GM21381 (cell line): ENCODE measurements around the gene KIF27.
"Not testable (repeated sequence)": the region's sequence is repeated elsewhere in the genome, so short reads cannot be mapped to it uniquely, and the experiment has no call there.

Experiments used
- ATAC-seq: cut with Tn5 transposase; IDR thresholded peaks from one replicate; pipeline ENCODE4 v1.9.1; 2021; ENCODE audit warnings: mild to moderate bottlenecking, moderate library complexity; ENCODE audit not compliant: unreplicated experiment

The KIF27 gene

DNA sequence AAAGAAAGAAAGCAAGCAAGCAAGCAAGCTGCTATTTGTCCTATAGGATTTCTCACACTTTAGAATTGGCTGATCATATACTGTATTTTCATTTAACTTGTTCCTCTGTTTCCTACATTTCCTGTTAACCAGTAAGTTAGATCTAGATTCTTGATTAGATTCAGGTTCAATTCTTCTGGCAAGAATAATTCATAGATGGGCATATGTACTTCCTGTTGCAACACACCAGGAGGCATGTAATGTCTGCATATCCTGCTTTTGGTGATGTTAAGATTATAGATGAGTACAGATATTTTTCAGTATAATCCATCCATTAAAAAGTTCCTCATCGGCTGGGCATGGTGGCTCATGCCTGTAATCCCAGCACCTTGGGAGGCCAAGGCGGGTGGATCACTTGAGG, 10.8 kb upstream of the KIF27 start:
- ATAC-seq, result no peak

DNA sequence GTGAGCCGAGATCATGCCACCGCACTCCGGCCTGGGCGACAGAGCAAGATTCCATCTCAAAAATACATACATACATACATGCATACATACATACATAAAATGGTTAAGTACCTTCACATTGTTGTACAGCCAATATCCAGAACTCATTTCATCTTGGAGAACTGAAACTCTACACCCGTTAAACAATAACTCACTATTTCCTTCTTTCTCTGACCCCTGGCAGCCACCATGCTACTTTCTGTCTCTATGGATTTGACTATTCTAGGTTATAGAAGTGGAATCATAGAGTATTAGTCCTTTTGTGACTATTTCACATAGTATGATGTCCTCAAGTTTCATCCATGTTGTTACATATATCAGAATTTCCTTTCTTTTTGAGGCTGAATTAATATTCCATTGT, 9.6 kb upstream of the KIF27 start:
- no peak for ATAC-seq

- no peak for ATAC-seq
Measured at GRCh38 chr9:83927591-83927990, 6.4 kb upstream of the KIF27 start.

GRCh38 chr9:83920469-83920926, 734 bp downstream of the KIF27 start:
- peak; percentile 29 for ATAC-seq

DNA sequence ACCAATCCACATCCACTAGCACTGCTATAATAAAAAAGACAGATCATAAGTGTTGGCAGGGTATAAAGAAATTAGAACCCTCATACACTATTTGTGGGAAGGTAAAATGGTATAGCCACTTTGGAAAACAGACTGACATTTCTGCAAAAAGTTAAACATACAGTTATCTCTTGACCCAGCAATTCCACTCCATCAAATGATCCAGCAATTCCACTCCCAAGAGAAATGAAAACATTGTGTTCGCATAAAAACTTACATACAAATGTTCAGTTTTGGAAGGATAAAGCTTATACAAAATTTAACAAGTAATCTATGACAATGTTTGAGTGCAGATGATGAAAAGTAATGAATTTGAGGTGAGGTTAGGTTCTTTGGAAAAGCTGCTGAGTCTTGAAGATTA, 2.1 kb downstream of the KIF27 start:
- ATAC-seq, result no peak

DNA sequence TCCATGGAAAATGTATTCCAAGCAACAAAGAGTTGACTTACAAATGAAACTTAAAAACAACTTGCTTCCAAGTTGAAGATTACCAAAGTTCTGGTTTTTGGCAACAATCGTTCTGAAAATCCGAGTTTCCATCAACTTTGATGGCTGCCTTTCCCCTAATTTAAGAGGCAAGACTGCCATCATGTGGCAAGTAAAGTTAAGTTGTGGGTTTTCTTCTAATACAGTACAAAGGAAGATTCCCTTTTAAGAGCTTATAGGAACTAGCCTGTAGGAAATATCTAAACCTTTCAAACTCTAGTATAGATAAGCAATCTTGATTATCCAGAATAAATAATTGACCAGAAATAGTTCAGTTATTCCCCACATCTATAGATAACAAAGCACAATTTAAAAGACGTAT, 9.0 kb downstream of the KIF27 start:
- ATAC-seq, result peak; percentile 72

DNA sequence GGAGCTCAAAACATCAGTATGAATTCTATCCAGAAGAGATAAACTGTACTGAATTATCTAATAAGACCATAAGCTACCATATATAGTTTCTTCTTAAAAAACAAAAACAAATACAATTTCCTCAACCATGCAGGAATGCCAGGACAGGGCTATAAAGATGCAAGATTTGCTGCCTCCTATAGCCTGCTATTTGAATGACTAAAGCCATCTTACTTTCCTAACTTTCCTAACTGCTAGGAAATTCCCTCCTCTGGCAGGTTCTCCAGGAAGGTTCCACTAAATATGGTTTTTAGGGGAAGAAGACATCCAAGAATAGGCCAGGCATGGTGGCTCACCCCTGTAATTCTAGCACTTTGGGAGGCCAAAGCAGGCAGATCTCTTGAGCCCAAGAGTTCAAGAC, 15.1 kb downstream of the KIF27 start:
- ATAC-seq, result no peak

DNA sequence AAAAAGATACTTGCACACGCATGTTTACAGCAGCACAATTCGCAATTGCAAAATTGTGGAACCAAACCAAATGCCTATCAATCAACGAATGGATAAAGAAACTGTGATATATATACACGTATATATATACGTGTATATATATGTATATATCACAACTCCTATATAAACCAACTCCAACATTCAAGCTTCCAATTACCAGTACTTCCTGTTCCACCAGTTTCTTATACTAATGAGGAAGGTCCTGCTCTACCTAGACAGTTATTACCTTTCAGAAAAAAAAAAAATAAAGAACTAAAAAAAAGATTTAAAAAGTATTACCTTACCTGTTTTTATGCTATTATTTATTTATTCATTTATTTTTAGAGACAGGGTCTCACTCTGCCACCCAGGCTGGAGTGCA, 20.6 kb downstream of the KIF27 start:
- ATAC-seq, result not testable (repeated sequence)

DNA sequence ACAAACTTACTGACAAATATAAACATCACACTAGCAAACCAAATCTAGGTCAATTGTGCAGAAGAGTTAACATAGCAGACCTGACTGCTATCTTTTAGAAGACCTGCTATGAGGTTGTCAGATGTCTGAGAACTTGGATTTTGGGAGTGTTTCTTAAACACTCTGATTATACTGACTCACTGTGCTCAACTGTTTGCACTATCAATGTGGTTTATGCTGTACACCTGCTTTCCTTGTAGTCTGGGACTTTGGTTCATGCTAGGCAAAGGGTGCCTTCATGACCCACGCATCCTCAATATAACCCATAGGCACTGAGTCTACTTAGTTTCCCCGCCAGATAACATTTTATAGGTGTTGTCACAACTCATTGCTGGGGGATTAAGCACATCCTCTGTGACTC, 26.9 kb downstream of the KIF27 start:
- ATAC-seq, result not testable (repeated sequence)

DNA sequence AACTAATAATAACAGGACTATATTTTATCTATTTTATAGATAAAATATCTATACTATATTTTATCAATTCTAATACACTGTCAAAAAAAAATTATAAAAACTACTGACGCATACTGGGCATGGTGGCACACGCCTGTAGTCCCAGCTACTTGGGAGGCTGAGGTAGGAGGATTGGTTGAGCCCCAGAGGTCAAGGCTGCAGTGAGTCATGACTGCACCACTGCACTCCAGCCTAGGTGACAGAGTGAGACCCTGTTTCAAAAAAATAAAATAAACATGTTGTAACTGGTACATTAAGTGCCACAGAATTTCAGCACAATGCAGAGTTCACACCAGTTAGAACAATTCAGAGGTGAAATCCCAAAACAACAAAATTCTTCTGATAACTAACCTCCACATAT, 34.7 kb downstream of the KIF27 start:
- ATAC-seq, result not testable (repeated sequence)

- ATAC-seq, result not testable (repeated sequence)
Measured at GRCh38 chr9:83885559-83886240, 35.5 kb downstream of the KIF27 start.

DNA sequence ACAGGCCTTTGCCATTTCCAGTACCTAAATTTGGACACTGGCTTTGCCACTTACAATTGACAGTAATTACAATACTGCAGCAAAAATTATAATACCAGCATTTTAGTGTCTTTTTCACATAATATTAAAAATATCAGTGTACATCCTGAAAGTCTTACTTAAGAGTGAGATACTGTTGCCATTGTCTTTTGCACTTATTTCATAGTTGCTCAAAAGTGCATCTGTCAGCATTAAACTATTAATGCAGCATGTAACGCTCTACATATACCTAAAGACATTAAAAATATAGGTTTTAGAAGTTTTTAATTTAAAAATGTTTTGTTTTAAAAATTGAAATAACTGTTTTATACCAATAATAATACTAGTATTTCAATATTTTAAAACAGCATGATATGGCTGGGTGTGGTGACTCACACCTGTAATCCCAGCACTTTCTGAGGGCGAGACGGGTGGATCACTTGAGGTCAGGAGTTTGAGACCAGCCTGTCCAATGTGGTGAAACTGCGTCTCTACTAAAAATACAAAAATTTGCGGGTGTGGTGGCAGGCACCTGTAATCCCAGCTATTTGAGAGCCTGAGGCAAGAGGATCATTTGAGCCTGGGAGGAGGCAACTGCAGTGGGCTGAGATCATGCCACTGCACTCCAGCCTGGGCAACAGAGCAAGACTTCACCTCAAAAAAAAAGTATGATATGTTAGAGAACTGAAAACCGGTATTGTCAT, 39.4 kb downstream of the KIF27 start:
- ATAC-seq, result not testable (repeated sequence)

- ATAC-seq, result not testable (repeated sequence)
Measured at GRCh38 chr9:83875559-83875958, 45.7 kb downstream of the KIF27 start.

GRCh38 chr9:83849895-83850294, 71.3 kb downstream of the KIF27 start:
- not testable (repeated sequence) for ATAC-seq

GRCh38 chr9:83837070-83837643, 84.1 kb downstream of the KIF27 start:
- ATAC-seq, result not testable (repeated sequence)

DNA sequence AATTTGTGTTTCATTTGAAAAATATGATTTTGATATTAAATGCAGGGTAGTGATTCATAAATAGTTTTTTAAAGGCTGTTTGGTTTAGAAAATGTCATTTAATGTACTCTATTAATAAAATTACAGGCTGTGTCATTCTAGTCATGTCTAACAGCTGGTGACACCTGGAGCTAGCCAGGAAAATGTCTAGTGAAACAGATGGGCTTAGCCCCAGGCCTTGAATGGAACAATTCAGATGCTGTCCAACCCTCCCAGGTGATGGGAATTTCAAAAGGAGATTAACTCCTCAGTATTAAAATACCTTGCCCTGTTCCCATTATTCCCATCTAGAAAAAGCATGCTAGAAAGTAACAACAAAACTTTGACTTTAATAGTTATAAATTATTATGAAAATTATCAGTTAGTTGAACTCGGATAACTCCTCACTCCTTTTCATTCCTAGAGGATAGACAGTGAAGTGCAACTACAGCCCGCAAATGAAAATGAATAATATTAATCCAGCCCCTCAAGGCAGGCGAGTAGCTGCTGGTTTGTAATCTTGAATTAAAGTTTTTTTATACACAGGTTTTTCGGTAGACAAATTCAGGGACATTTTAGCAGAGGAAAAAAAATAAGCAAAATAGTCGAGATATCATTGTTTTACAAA, 90.7 kb downstream of the KIF27 start:
- ATAC-seq, result not testable (repeated sequence)

DNA sequence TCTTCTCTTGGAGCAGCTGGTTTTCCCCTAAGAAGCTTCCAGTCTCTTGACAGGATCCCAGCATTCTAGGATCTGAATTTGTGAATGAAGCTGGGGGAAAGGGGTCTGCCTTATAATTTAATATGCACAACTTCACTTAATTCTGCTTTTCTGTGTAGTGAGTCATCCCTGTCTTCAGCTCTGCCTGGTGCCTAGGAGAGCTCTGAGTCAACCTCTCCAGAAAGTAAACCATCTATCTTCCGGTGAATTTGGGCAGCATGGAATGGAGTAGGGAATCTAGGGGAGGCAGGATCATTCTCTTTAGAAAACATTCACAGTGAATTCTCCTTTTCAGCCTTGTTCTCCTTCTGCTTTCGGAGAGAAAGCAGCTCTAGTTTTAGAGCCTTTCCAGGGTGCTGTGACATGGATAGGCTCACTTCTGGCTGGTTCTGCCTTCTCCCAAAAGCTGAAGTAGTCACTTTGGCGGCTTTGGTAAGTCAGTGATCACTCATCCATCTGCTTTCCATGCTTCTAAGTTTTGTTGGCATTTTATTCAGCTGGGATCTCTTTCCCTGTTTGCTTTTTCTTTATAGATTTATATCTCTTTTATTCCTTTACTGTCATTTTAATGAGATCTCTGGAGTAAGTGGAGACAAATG, 96.1 kb downstream of the KIF27 start:
- not testable (repeated sequence) for ATAC-seq

DNA sequence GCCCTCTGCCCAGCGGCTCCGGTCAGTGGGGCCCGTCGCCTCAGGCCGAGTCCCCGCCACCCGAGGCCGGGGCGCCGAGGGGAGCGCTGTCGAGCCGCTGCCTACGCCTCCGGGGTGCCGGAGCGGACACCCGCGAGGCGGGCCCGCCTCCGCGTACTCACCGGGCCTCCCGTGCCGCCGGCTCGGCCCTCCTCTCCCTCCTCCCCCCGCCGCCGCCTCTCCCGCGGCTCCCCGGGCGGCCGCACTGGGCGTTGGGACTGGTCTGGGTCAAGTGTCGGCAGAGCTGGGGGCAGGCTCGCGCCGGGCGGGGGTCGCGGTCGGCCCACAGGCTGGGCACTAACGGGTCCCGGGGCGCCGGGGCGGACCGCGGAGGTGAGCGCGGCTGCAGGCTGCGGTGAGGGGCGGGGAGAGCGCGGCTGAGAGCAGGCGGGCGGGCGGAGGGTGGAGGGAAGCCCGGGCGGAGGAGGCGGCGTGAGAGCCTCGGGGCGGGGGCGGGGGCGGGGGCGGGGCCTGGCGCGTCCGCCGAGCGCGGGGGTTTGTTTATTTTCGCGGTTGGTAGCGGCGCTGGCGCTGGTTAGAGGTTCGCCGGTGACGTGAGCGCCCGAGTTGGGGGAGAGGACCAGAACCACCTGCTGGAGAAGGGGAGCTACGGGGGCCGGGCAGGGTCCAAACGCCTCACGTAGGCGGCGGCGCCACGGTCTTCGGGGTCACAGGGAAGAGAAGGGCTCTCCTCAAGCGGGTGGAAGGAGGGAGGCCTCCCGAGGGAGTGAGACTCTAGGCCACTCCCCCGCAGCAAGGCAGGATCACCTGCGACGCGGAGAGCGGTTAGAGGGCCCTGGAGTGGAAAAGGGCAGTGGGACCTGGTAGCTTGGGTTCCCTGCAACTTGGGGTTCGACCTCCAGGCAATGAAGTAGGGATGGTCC, 103.6 kb downstream of the KIF27 start, which contains the start of gene GKAP1:
Gene GKAP1 (minus strand): TSS at position 414 of the 923 bp plus-strand sequence. CDS start 11,252 bp downstream, outside the sequence.
- peak; percentile 79 for ATAC-seq

DNA sequence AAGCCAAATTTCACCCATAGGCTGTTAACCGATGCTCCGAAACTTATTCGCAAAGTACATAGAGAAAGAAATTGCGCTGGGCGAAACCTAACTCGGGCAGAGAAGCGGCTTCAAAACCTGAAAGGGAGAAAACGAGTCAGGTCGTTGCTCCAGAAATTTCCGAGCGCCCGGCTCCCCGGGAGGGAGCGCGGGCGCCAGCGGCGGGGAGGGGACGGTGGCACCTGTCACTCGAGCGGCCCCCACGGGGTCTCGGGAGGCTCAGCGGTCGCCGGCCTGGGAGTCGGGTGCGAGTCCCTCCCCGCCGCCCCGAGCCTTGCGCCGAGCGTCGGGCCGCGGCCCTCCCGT, 104.2 kb downstream of the KIF27 start:
- ATAC-seq, result peak; percentile 6

- ATAC-seq, result not testable (repeated sequence)
Measured at GRCh38 chr9:83815120-83815519, 106.1 kb downstream of the KIF27 start.
